HTR-8/SVneo (cell line): ENCODE measurements around the gene GPR78.

Source experiments
- DNase-seq: peaks from one replicate; pipeline ENCODE4 v3.0.0; 2011; ENCODE audit warnings: low spot score, mixed read lengths; ENCODE audit not compliant: insufficient read length
- FAIRE-seq: peaks from 2 replicates; lab custom pipeline; 2011; peaks lifted over from hg19 to GRCh38; lab: Jason Lieb, UNC

Gene GPR78

DNA sequence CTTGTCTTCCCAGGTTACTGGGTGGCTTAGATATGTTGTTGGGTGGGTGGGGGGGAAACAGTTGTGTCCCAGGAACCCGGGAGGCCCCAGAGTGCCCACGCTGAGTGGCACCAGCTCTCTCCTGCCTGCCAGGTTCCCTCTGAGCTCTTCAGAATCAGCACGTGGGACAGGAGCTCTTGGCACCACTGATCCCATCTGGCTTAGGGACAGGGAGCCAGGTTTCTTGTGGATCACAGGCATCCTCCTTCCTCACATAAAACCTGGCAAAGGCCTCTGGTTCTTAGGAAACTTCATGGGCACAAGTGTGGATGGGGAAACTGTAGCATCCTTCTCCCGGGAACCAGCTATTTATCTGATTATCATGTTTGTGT is 3.4 kb downstream of the GPR78 start:
- FAIRE-seq = no peak
- DNase-seq = no peak

- FAIRE-seq = no peak
Observed at GRCh38 chr4:8585186-8585585, 5.0 kb downstream of the GPR78 start.

GRCh38 chr4:8585721-8586212 is 5.6 kb downstream of the GPR78 start:
- DNase-seq (no peak), FAIRE-seq (no peak)

More at GRCh38 chr4:8585186-8585585, 5.0 kb downstream of the GPR78 start:
- DNase-seq = no peak

- no peak for FAIRE-seq
- DNase-seq = no peak
Observed at GRCh38 chr4:8586246-8586645, 6.1 kb downstream of the GPR78 start.

DNA sequence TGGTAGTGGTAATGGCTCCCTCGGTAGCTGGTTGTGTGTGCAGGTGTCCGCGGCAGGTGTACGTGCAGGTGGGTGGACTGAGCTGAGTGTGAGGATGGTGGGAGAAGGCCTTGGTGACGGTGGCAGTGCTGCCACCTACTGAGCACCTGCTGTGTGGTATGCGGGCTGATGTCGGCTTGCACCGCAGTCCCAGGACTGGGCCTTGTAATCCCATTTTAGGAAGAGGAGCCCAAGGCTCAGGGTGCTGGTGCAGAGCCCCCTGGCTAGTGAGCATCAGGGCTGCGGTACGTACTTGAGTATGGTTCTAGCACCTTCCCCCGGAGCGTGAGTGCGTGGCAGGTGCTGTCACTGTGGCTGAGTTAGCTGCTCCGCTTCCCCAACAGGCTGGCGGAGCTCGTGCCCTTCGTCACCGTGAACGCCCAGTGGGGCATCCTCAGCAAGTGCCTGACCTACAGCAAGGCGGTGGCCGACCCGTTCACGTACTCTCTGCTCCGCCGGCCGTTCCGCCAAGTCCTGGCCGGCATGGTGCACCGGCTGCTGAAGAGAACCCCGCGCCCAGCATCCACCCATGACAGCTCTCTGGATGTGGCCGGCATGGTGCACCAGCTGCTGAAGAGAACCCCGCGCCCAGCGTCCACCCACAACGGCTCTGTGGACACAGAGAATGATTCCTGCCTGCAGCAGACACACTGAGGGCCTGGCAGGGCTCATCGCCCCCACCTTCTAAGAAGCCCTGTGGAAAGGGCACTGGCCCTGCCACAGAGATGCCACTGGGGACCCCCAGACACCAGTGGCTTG is 6.7 kb downstream of the GPR78 start:
- DNase-seq = no peak
- FAIRE-seq = peak; percentile 4

GRCh38 chr4:8587469-8588195 is 7.4 kb downstream of the GPR78 start:
- FAIRE-seq (no peak), DNase-seq (no peak)

- DNase-seq (no peak), FAIRE-seq (no peak)
Observed at GRCh38 chr4:8588196-8588470, 7.9 kb downstream of the GPR78 start.

DNA sequence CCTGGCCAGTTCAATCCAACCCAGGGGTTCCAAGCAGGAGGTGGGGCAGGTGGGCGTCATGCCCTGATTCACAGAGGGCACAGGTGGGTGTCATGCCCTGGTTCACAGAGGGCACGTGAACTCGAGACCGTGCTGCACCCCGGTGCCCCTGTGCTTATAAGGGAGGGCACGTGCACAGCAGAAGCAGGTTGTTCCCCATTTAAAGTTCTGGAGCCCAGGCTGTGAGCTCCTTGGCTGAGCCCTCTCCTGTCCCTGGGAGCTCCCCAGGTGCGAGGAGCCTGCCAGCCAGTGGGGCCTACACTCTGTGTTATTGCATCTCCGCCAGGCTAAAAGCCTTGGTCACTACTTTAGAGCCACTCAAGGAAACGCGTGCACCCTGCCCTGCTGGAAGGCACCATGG is 9.1 kb downstream of the GPR78 start:
- no peak for DNase-seq
- FAIRE-seq = no peak

DNA sequence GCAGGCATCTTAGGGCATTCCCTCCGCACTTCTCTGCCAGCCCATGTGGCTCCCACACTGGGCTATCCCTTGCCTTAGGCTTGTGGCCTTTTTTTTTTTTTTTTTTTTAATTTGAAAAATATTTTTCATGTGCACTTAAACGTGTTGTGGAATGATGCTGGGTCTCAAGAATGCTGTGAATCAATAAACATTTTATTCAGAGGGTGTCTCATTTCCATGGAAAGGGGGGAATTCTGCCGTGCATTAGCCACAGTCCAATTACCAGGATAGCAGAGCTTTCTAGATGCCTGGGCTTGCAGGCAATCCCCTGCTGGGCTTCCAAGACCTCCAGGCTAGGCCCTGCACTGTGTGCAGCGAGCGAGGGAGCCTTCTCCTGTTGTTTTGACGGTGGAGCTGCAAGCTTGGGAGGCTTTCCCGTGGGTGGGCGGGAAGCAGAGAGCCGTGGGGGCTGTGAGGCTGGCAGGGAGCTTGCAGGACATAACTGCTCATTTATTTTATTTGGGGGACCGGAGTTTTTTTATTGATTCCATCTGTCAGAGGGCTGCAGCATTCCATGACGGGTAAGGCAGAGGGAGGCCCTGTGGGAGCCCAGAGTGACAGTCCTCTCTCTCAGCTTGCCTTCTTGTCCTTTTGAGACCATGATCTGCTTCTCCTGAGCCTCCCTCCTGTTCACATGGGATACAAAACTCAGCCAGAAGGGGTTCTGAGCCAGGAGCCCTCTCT is 9.8 kb downstream of the GPR78 start:
- DNase-seq (no peak), FAIRE-seq (no peak)

DNA sequence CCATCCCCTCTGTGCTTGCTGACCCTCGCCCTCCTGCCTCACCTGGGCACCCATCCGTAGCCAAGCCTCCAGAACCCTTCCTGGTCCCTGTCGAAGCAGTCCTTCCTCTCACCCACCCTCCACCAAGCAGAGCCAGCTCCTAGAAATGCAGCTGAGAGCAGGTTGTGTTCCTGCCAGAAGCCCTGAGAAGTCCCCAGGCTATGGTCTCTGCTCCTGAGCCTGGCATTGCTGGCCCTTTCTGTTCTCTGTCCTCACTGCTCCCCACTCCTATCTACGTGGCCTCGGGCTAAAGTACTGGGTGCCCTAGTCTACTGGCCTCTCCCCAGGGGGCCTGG is 10.3 kb downstream of the GPR78 start:
- FAIRE-seq = no peak
- DNase-seq = no peak

GRCh38 chr4:8591114-8591513 is 10.9 kb downstream of the GPR78 start:
- FAIRE-seq (no peak), DNase-seq (no peak)

- DNase-seq (no peak), FAIRE-seq (peak; percentile 4)
Observed at GRCh38 chr4:8591626-8592365, 11.6 kb downstream of the GPR78 start.

GRCh38 chr4:8592366-8593263 is 12.4 kb downstream of the GPR78 start, which contains the start of gene CPZ:
Gene CPZ, plus strand, starts transcription at chr4:8592765. Its CDS starts 69 bp downstream, at chr4:8592834.
- peak; percentile 87 for DNase-seq
- FAIRE-seq = peak; percentile 68

- peak; percentile 36 for FAIRE-seq
- peak; percentile 51 for DNase-seq
Observed at GRCh38 chr4:8593264-8594096, 13.3 kb downstream of the GPR78 start.

- peak; percentile 89 for DNase-seq
- FAIRE-seq = peak; percentile 90
Observed at GRCh38 chr4:8594097-8595038, 14.2 kb downstream of the GPR78 start.

- DNase-seq (no peak), FAIRE-seq (no peak)
Observed at GRCh38 chr4:8595237-8596087, 15.3 kb downstream of the GPR78 start.

GRCh38 chr4:8596891-8597290 is 16.7 kb downstream of the GPR78 start:
- FAIRE-seq = no peak
- DNase-seq = no peak
